ENCODE measurements around the gene CNIH3. TPM values are rescaled to one million over a fixed set of nuclear protein-coding genes. Genes with fewer than 3 reads are reported as not detected.

The CNIH3 gene
- total and polyA plus RNA-seq, 2 donors (not counting 1 experiment from before 2014, with no cell fraction given), result 0.72 to 1.8 TPM

GRCh38 chr1:224626042-224626441 is 9.9 kb downstream of the CNIH3 start:
- H3K4me3 ChIP-seq (ENCODE audit: control extremely low read depth in 1 of 5, extremely low read depth in 1 of 5, insufficient read depth in 1 of 5, low read depth in 2 of 5, low read length in 4 of 5), result no peak overlapping the region
- H2AFZ ChIP-seq (ENCODE audit: insufficient read depth, low read depth, low read length, poor library complexity, severe bottlenecking), result no peak overlapping the region
- no peak overlapping the region for H3K9ac ChIP-seq (ENCODE audit: low read length)
- CTCF ChIA-PET, result no interaction called here
- no peaks in the 10 kb centered on the region for H3K4me1 Mint-ChIP-seq
- POLR2A ChIA-PET, result no interaction called here
- no peak overlapping the region for H3K4me3 Mint-ChIP-seq
- H3K9me3 Mint-ChIP-seq (ENCODE audit: insufficient read depth), result peaks cover 4% of the 10 kb centered on the region
- ATAC-seq (ENCODE audit: low read depth) (no peak), DNase-seq (no peak)
- TF ChIP-seq CTCF (IDR thresholded peaks at IDR 0.05) (no peak), EZH2 (IDR thresholded peaks at IDR 0.05; ENCODE audit: borderline replicate concordance, insufficient read depth, low read depth, low read length, poor library complexity, severe bottlenecking) (no peak)
- H3K27me3 ChIP-seq (replicated peaks in 1 of 4; ENCODE audit: control extremely low read depth in 1 of 4, control insufficient read depth in 3 of 4, insufficient read depth in 4 of 4, low read length in 3 of 4), result no peaks in the 10 kb centered on the region
- WGBS (ENCODE audit: insufficient coverage), result no CpG with 5 or more reads among the region's 1 CpG
- H3K4me2 ChIP-seq (replicated peaks; ENCODE audit: low read depth, low read length, poor library complexity, severe bottlenecking), result no peak overlapping the region
- H3K4me1 ChIP-seq (ENCODE audit: control insufficient read depth in 2 of 2, insufficient read depth in 2 of 2, low read length in 2 of 2), result no peaks in the 10 kb centered on the region
- H3K27ac Mint-ChIP-seq, result no peak overlapping the region
- peaks cover 44% of the 10 kb centered on the region for H3K27me3 Mint-ChIP-seq
- no peaks in the 10 kb centered on the region for H4K20me1 ChIP-seq (ENCODE audit: control insufficient read depth, insufficient read depth, low read length, poor library complexity, severe bottlenecking)
- H3K79me2 ChIP-seq (ENCODE audit: control insufficient read depth, insufficient read depth, low read length), result no peaks in the 10 kb centered on the region
- intact Hi-C loops (cut with micrococcal nuclease), result no loop called here
- no peak overlapping the region for H3K27ac ChIP-seq (ENCODE audit: low read length in 2 of 2)
- peaks cover 0 to 12% (median 0%) of the 10 kb centered on the region in 3 donors for H3K9me3 ChIP-seq (ENCODE audit: control extremely low read depth in 1 of 3, control insufficient read depth in 2 of 3, insufficient read depth in 1 of 3, low read length in 2 of 3)
- H3K36me3 ChIP-seq (replicated peaks in 1 of 2; ENCODE audit: control extremely low read depth in 1 of 2, control insufficient read depth in 1 of 2, extremely low read depth in 1 of 2, insufficient read depth in 2 of 2, low read length in 1 of 2), result no peaks in the 10 kb centered on the region

GRCh38 chr1:224629965-224630364 is 13.8 kb downstream of the CNIH3 start:
- DNase-seq (no peak), ATAC-seq (ENCODE audit: low read depth) (no peak)
- no peaks in the 10 kb centered on the region for H3K4me1 ChIP-seq (ENCODE audit: control insufficient read depth in 2 of 2, insufficient read depth in 2 of 2, low read length in 2 of 2)
- intact Hi-C loops (cut with micrococcal nuclease), result no loop called here
- H3K27ac ChIP-seq (ENCODE audit: low read length in 2 of 2), result no peak overlapping the region
- H3K4me2 ChIP-seq (replicated peaks; ENCODE audit: low read depth, low read length, poor library complexity, severe bottlenecking), result no peak overlapping the region
- CTCF ChIA-PET, result interaction anchor here (3.2 kb wide), 1 partner anchor 15 kb away, joined by 15 read pairs; no protein-coding TSS in a partner anchor
- Mint-ChIP-seq H3K27ac (no peak overlapping the region), H3K27me3 (peaks cover 16% of the 10 kb centered on the region), H3K4me3 (no peak overlapping the region), H3K9me3 (ENCODE audit: insufficient read depth) (no peaks in the 10 kb centered on the region), H3K4me1 (no peaks in the 10 kb centered on the region)
- TF ChIP-seq CTCF (IDR thresholded peaks at IDR 0.05) (no peak), EZH2 (IDR thresholded peaks at IDR 0.05; ENCODE audit: borderline replicate concordance, insufficient read depth, low read depth, low read length, poor library complexity, severe bottlenecking) (no peak)
- H4K20me1 ChIP-seq (ENCODE audit: control insufficient read depth, insufficient read depth, low read length, poor library complexity, severe bottlenecking), result no peaks in the 10 kb centered on the region
- POLR2A ChIA-PET, result no interaction called here
- H3K9me3 ChIP-seq (ENCODE audit: control extremely low read depth in 1 of 3, control insufficient read depth in 2 of 3, insufficient read depth in 1 of 3, low read length in 2 of 3), result no peaks in the 10 kb centered on the region
- no peak overlapping the region for H3K9ac ChIP-seq (ENCODE audit: low read length)
- no peak overlapping the region for H3K4me3 ChIP-seq (ENCODE audit: control extremely low read depth in 1 of 5, extremely low read depth in 1 of 5, insufficient read depth in 1 of 5, low read depth in 2 of 5, low read length in 4 of 5)
- WGBS (ENCODE audit: insufficient coverage), result 95% methylated on average over 3 of the region's 4 CpGs
- no peaks in the 10 kb centered on the region for H3K36me3 ChIP-seq (replicated peaks in 1 of 2; ENCODE audit: control extremely low read depth in 1 of 2, control insufficient read depth in 1 of 2, extremely low read depth in 1 of 2, insufficient read depth in 2 of 2, low read length in 1 of 2)
- no peaks in the 10 kb centered on the region for H3K79me2 ChIP-seq (ENCODE audit: control insufficient read depth, insufficient read depth, low read length)
- H2AFZ ChIP-seq (ENCODE audit: insufficient read depth, low read depth, low read length, poor library complexity, severe bottlenecking), result no peak overlapping the region
- H3K27me3 ChIP-seq (replicated peaks in 1 of 4; ENCODE audit: control extremely low read depth in 1 of 4, control insufficient read depth in 3 of 4, insufficient read depth in 4 of 4, low read length in 3 of 4), result peaks cover 0 to 2% (median 0%) of the 10 kb centered on the region in 4 experiments

Data from B cell (primary cell).